Spleen (tissue), 7 donors: ENCODE measurements around the gene CST11.

Experiments
- CTCF ChIP-seq, 11 experiments: fragments of 200-600 bp in 7 of 11; fragments of 450-650 bp in 4 of 11; sonication (generic) in 4 of 11; IDR thresholded peaks in 8 of 11; conservative IDR thresholded peaks in 3 of 11; 1 replicate in 7 of 11; 2 replicates in 4 of 11; pipeline versions ENCODE4 v1.4.0 to v1.8.0; 2016 to 2021; ENCODE audit warnings: antibody characterized with exemption in 11 of 11, inconsistent platforms in 4 of 11, mild to moderate bottlenecking in 1 of 11
- POLR2A ChIP-seq, 3 donors: fragments of 450-650 bp; IDR thresholded peaks; one replicate each; pipeline ENCODE4 v1.5.1; 2017; ENCODE audit warnings: antibody characterized with exemption in 3 of 3, mild to moderate bottlenecking in 1 of 3
- POLR2AphosphoS5 ChIP-seq, 3 donors: sonication (generic); formaldehyde crosslinking; IDR thresholded peaks; one replicate each; pipeline ENCODE4 v1.5.1; 2017; ENCODE audit warnings: antibody characterized with exemption in 3 of 3
- donor health status: DM: no; HTN: no; CAD: no; lungs with moderate emphysema.
- donor health status: DM: no; HTN: no; CAD: no.
- donor health status: DM: no; HTN: no; CAD: no.

GRCh38 chr20:23445596-23446217, 7.0 kb downstream of the CST11 start:
- TF ChIP-seq CTCF (IDR thresholded peaks at IDR 0.05 in 8 of 11, conservative IDR thresholded peaks at IDR 0.05 in 3 of 11), result no peak
- TF ChIP-seq POLR2A (IDR thresholded peaks at IDR 0.05), result no peak
- no peak for TF ChIP-seq POLR2AphosphoS5 (IDR thresholded peaks at IDR 0.05)
